Suprapubic skin (tissue), 4 donors: ENCODE results near the gene TNIK. TPM values are rescaled to one million over a fixed set of nuclear protein-coding genes. Genes with fewer than 3 reads are reported as not detected.

Source experiments
- DNase-seq, 2 donors: peaks; one replicate each; pipeline ENCODE4 v3.0.0-alpha.2; 2019; ENCODE audit warnings: low spot score in 2 of 2
- H3K27ac ChIP-seq: fragments of 200-600 bp; sonication (generic); one replicate; pipeline ENCODE4 v1.5.1; 2019
- H3K27me3 ChIP-seq: fragments of 200-600 bp; sonication (generic); one replicate; pipeline ENCODE4 v1.5.1; 2019
- H3K36me3 ChIP-seq: fragments of 200-600 bp; sonication (generic); one replicate; pipeline ENCODE4 v1.5.1; 2019
- H3K4me1 ChIP-seq: fragments of 200-600 bp; sonication (generic); one replicate; pipeline ENCODE4 v1.5.1; 2019
- H3K4me3 ChIP-seq: fragments of 200-600 bp; sonication (generic); one replicate; pipeline ENCODE4 v1.5.1; 2019; ENCODE audit warnings: mild to moderate bottlenecking
- H3K9me3 ChIP-seq: fragments of 200-600 bp; sonication (generic); one replicate; pipeline ENCODE4 v1.5.1; 2019
- CTCF ChIP-seq, 2 donors: fragments of 200-600 bp in 1 of 2; fragments of 450-650 bp in 1 of 2; sonication (generic) in 1 of 2; IDR thresholded peaks; one replicate each; pipeline ENCODE4 v1.5.1; 2016 to 2019; ENCODE audit warnings: antibody characterized with exemption in 2 of 2, mild to moderate bottlenecking in 1 of 2, moderate library complexity in 1 of 2
- EP300 ChIP-seq: sonication (generic); formaldehyde crosslinking; IDR thresholded peaks from one replicate; pipeline ENCODE4 v1.6.1; 2017; ENCODE audit warnings: antibody characterized with exemption
- POLR2A ChIP-seq, 2 donors: fragments of 450-650 bp; IDR thresholded peaks; one replicate each; pipeline ENCODE4 v1.6.1; 2017; ENCODE audit warnings: antibody characterized with exemption in 2 of 2, mild to moderate bottlenecking in 2 of 2, moderate library complexity in 2 of 2
- POLR2AphosphoS5 ChIP-seq, 3 donors: sonication (generic); formaldehyde crosslinking; IDR thresholded peaks; one replicate each; pipeline ENCODE4 v1.6.1; 2017; ENCODE audit warnings: antibody characterized with exemption in 3 of 3
- WGBS: methylation state at CpG from one replicate; pipeline ENCODE4 v1.1.5; 2018; 5-methylcytosine and 5-hydroxymethylcytosine counted together
- total RNA-seq, 4 donors: library from RNA; depleted of rRNA; stranded (reverse); fragments of >200 nt; gene quantifications; one replicate each; pipeline ENCODE4 v1.1.0, GENCODE V29; 2016

TNIK gene
- total RNA-seq, 4 donors from 2014 or later: 2.0 to 4.3 (median 3.1) TPM

GRCh38 chr3:171169443-171169842 is 290.8 kb downstream of the TNIK start:
- WGBS: 73% methylated on average over 2 of the region's 2 CpGs
- no peak for DNase-seq

GRCh38 chr3:171168551-171168950 is 291.7 kb downstream of the TNIK start:
- 93% methylated on average over 4 of the region's 4 CpGs for WGBS
- Histone ChIP-seq H3K4me1 (no peaks in the 10 kb centered on the region), H3K27ac (no peak overlapping the region), H3K36me3 (no peaks in the 10 kb centered on the region), H3K4me3 (no peak overlapping the region), H3K9me3 (no peaks in the 10 kb centered on the region), H3K27me3 (no peaks in the 10 kb centered on the region)
- no peak for TF ChIP-seq CTCF (IDR thresholded peaks at IDR 0.05)
- no peak for TF ChIP-seq EP300
- TF ChIP-seq POLR2AphosphoS5 (IDR thresholded peaks at IDR 0.05): no peak
- TF ChIP-seq POLR2A (IDR thresholded peaks at IDR 0.05): no peak
- no peak for DNase-seq

More at GRCh38 chr3:171169443-171169842, 290.8 kb downstream of the TNIK start:
- no peaks in the 10 kb centered on the region for H3K4me1 ChIP-seq
- no peaks in the 10 kb centered on the region for H3K27me3 ChIP-seq
- H3K9me3 ChIP-seq: no peaks in the 10 kb centered on the region
- no peak overlapping the region for H3K4me3 ChIP-seq
- no peak overlapping the region for H3K27ac ChIP-seq
- no peaks in the 10 kb centered on the region for H3K36me3 ChIP-seq
- TF ChIP-seq POLR2A (IDR thresholded peaks at IDR 0.05) (no peak), POLR2AphosphoS5 (IDR thresholded peaks at IDR 0.05) (no peak), CTCF (IDR thresholded peaks at IDR 0.05) (no peak), EP300 (no peak)

GRCh38 chr3:171168086-171168485 is 292.1 kb downstream of the TNIK start:
- Histone ChIP-seq H3K36me3 (no peaks in the 10 kb centered on the region), H3K4me1 (no peaks in the 10 kb centered on the region), H3K9me3 (no peaks in the 10 kb centered on the region), H3K4me3 (no peak overlapping the region), H3K27me3 (no peaks in the 10 kb centered on the region), H3K27ac (no peak overlapping the region)
- 85% methylated on average over 5 of the region's 5 CpGs for WGBS
- DNase-seq: no peak
- no peak for TF ChIP-seq POLR2A (IDR thresholded peaks at IDR 0.05)
- TF ChIP-seq POLR2AphosphoS5 (IDR thresholded peaks at IDR 0.05): no peak
- TF ChIP-seq EP300: no peak
- no peak for TF ChIP-seq CTCF (IDR thresholded peaks at IDR 0.05)

- no peak for DNase-seq
- H3K36me3 ChIP-seq: no peaks in the 10 kb centered on the region
- no peak for TF ChIP-seq EP300
- no peaks in the 10 kb centered on the region for H3K27me3 ChIP-seq
- H3K4me3 ChIP-seq: no peak overlapping the region
- H3K27ac ChIP-seq: no peak overlapping the region
- H3K9me3 ChIP-seq: no peaks in the 10 kb centered on the region
- no peaks in the 10 kb centered on the region for H3K4me1 ChIP-seq
- WGBS: 43% methylated on average over 1 of the region's 1 CpG
Observed at GRCh38 chr3:171165983-171166382, 294.2 kb downstream of the TNIK start.

GRCh38 chr3:171165499-171165921 is 294.7 kb downstream of the TNIK start:
- Histone ChIP-seq H3K27ac (no peak overlapping the region), H3K9me3 (no peaks in the 10 kb centered on the region), H3K27me3 (no peaks in the 10 kb centered on the region), H3K36me3 (no peaks in the 10 kb centered on the region), H3K4me1 (no peaks in the 10 kb centered on the region), H3K4me3 (no peak overlapping the region)
- no peak for TF ChIP-seq CTCF (IDR thresholded peaks at IDR 0.05)
- TF ChIP-seq POLR2A (IDR thresholded peaks at IDR 0.05): no peak
- TF ChIP-seq POLR2AphosphoS5 (IDR thresholded peaks at IDR 0.05): no peak
- no peak for TF ChIP-seq EP300
- WGBS: 89% methylated on average over 3 of the region's 3 CpGs
- no peak for DNase-seq

GRCh38 chr3:171164067-171164465 is 296.1 kb downstream of the TNIK start:
- H3K27me3 ChIP-seq: no peaks in the 10 kb centered on the region
- no peaks in the 10 kb centered on the region for H3K4me1 ChIP-seq
- H3K9me3 ChIP-seq: no peaks in the 10 kb centered on the region
- H3K27ac ChIP-seq: no peak overlapping the region
- H3K36me3 ChIP-seq: no peaks in the 10 kb centered on the region
- no peak for DNase-seq
- no peak for TF ChIP-seq POLR2AphosphoS5 (IDR thresholded peaks at IDR 0.05)
- no peak for TF ChIP-seq EP300
- TF ChIP-seq POLR2A (IDR thresholded peaks at IDR 0.05): no peak
- no peak for TF ChIP-seq CTCF (IDR thresholded peaks at IDR 0.05)
- H3K4me3 ChIP-seq: no peak overlapping the region
